Measurements from ENCODE around the gene ACY1.

ACY1 gene

DNA sequence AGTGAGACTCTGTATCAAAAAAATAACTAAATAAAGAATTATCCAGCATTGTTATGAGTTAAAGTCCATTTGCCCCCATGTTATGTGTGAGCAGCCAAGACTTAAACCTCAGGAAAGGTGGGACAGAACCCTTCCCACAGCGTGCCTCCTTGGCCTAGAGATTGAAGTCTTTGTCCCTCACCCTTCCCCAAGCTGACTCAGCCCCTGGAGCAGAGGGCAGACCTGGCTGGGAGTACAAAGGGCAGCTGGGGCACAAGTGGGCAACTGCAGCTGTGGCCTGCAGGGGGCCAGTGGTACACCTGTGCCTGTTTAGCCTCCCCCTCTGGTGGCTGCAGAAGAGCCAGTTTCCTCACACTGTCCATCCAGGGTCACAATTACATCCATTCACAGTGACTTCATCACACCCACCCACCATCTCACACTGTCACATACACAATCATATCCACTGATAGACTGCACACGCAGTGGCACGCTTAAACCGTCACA is 940 bp upstream of the ACY1 start:
- TF ChIP-seq, protein P1, sequence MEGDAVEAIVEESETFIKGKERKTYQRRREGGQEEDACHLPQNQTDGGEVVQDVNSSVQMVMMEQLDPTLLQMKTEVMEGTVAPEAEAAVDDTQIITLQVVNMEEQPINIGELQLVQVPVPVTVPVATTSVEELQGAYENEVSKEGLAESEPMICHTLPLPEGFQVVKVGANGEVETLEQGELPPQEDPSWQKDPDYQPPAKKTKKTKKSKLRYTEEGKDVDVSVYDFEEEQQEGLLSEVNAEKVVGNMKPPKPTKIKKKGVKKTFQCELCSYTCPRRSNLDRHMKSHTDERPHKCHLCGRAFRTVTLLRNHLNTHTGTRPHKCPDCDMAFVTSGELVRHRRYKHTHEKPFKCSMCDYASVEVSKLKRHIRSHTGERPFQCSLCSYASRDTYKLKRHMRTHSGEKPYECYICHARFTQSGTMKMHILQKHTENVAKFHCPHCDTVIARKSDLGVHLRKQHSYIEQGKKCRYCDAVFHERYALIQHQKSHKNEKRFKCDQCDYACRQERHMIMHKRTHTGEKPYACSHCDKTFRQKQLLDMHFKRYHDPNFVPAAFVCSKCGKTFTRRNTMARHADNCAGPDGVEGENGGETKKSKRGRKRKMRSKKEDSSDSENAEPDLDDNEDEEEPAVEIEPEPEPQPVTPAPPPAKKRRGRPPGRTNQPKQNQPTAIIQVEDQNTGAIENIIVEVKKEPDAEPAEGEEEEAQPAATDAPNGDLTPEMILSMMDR (IDR thresholded peaks at IDR 0.05; ENCODE audit: borderline replicate concordance, extremely low read depth, low read length, poor library complexity, severe bottlenecking) = peak; percentile 60
- no peak for TF ChIP-seq EZH2 (IDR thresholded peaks at IDR 0.05; ENCODE audit: borderline replicate concordance, low read depth, low read length, severe bottlenecking)
- Histone ChIP-seq H2AFZ (ENCODE audit: low read depth, low read length) (peak overlapping the region; percentile 81), H3K4me1 (ENCODE audit: insufficient read depth, low read length) (peaks cover 36% of the 10 kb centered on the region), H4K20me1 (ENCODE audit: insufficient read depth, low read length) (0 out of 2 replicates have a peak, but pooled peaks cover 2% of the 10 kb centered on the region), H3K4me3 (ENCODE audit: low read depth in 1 of 2, low read length in 2 of 2) (peak overlapping the region; percentile 27 to 77), H3K9ac (ENCODE audit: low read depth, low read length) (peak overlapping the region; percentile 66), H3K27me3 (ENCODE audit: insufficient read depth, low read length, poor library complexity) (no peaks in the 10 kb centered on the region), H3K36me3 (ENCODE audit: insufficient read depth, low read length) (peaks cover 12% of the 10 kb centered on the region; the same call in 1 of the 2 replicates), H3K27ac (ENCODE audit: low read length) (peak overlapping the region; percentile 84), H3K9me3 (ENCODE audit: insufficient read depth, low read length, severe bottlenecking) (no peaks in the 10 kb centered on the region), H3K79me2 (ENCODE audit: insufficient read depth, low read length) (peaks cover 17% of the 10 kb centered on the region), H3K4me2 (ENCODE audit: insufficient read depth, low read length) (peak overlapping the region; percentile 97)
- ATAC-seq (ENCODE audit: insufficient read depth, low read depth) (peak; percentile 37), DNase-seq (peak; percentile 42)

DNA sequence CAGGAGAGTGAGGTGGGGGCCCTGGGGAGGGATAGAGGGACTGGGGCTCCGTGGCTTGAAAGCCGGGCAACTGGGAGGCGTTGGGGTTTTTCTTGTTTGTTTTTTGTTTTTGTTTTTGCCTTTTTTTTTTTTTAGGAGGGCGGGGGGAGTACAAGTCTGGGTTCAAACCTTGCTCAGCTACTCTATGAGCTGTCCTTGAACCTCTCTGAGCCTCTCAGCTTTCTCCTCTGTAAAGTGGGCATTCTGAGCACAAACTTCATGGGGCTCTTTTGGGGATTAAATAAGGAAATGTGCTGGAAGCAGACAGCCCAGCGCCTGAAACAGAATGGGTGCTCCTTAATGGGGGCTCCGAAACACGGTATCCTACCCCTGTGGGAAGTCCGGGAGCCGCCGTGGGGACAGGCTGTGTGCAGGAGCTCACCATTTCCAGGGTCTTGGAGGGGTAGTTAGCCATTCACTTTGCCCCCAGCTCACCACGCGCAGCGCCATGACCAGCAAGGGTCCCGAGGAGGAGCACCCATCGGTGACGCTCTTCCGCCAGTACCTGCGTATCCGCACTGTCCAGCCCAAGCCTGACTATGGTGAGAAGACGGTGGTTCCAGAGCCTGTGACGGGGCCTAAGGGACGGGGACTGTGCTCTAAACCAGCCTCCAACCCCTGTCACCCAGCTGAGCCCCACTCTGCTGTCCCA is 388 bp downstream of the ACY1 start:
- Histone ChIP-seq H3K79me2 (ENCODE audit: insufficient read depth, low read length) (peaks cover 17% of the 10 kb centered on the region), H3K4me2 (ENCODE audit: insufficient read depth, low read length) (peak overlapping the region; percentile 97), H3K9me3 (ENCODE audit: insufficient read depth, low read length, severe bottlenecking) (no peaks in the 10 kb centered on the region), H3K27ac (ENCODE audit: low read length) (peak overlapping the region; percentile 84), H3K27me3 (ENCODE audit: insufficient read depth, low read length, poor library complexity) (no peaks in the 10 kb centered on the region), H2AFZ (ENCODE audit: low read depth, low read length) (peak overlapping the region; percentile 81), H3K4me1 (ENCODE audit: insufficient read depth, low read length) (peaks cover 36% of the 10 kb centered on the region), H4K20me1 (ENCODE audit: insufficient read depth, low read length) (peaks cover 2% of the 10 kb centered on the region; the same call in 1 of the 2 replicates), H3K36me3 (ENCODE audit: insufficient read depth, low read length) (peaks cover 12% of the 10 kb centered on the region; the same call in 1 of the 2 replicates), H3K4me3 (ENCODE audit: low read depth in 1 of 2, low read length in 2 of 2) (peak overlapping the region; percentile 27 to 77), H3K9ac (ENCODE audit: low read depth, low read length) (peak overlapping the region; percentile 66)
- DNase-seq (no peak), ATAC-seq (ENCODE audit: insufficient read depth, low read depth) (no peak)
- TF ChIP-seq, protein P1 (IDR thresholded peaks at IDR 0.05; ENCODE audit: borderline replicate concordance, extremely low read depth, low read length, poor library complexity, severe bottlenecking) = no peak
- no peak for TF ChIP-seq EZH2 (IDR thresholded peaks at IDR 0.05; ENCODE audit: borderline replicate concordance, low read depth, low read length, severe bottlenecking)

DNA sequence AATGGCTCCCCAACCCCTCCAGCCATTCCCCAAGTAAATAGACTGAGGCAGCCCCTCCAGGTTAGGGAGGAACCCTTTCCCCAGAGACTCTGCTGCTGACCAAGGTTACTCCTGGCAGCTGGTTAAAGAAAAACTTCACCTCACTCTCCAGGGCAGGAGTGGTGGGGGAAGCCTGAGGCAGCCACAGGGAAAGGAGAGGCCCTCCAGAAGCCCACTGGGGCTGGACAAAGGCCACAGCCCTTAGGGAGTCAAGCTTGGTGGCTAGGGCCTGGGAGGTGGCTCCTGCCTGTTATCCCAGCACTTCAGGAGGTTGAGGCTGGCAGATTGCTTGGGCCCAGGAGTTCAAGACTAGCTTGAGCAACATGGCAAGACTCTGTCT is 923 bp downstream of the ACY1 start:
- H3K79me2 ChIP-seq (ENCODE audit: insufficient read depth, low read length) = peaks cover 17% of the 10 kb centered on the region
- ATAC-seq (ENCODE audit: insufficient read depth, low read depth) = no peak
- peaks cover 12% of the 10 kb centered on the region; the same call in 1 of the 2 replicates for H3K36me3 ChIP-seq (ENCODE audit: insufficient read depth, low read length)
- H2AFZ ChIP-seq (ENCODE audit: low read depth, low read length) = no peak overlapping the region
- H3K27ac ChIP-seq (ENCODE audit: low read length) = peak overlapping the region; percentile 84
- no peak for TF ChIP-seq EZH2 (IDR thresholded peaks at IDR 0.05; ENCODE audit: borderline replicate concordance, low read depth, low read length, severe bottlenecking)
- TF ChIP-seq, protein P1 (IDR thresholded peaks at IDR 0.05; ENCODE audit: borderline replicate concordance, extremely low read depth, low read length, poor library complexity, severe bottlenecking) = no peak
- H3K4me2 ChIP-seq (ENCODE audit: insufficient read depth, low read length) = peak overlapping the region; percentile 97
- H3K9ac ChIP-seq (ENCODE audit: low read depth, low read length) = peak overlapping the region; percentile 66
- peaks cover 36% of the 10 kb centered on the region for H3K4me1 ChIP-seq (ENCODE audit: insufficient read depth, low read length)
- H4K20me1 ChIP-seq (ENCODE audit: insufficient read depth, low read length) = peaks cover 8% of the 10 kb centered on the region; the same call in 1 of the 2 replicates
- H3K9me3 ChIP-seq (ENCODE audit: insufficient read depth, low read length, severe bottlenecking) = no peaks in the 10 kb centered on the region
- no peak for DNase-seq
- H3K27me3 ChIP-seq (ENCODE audit: insufficient read depth, low read length, poor library complexity) = no peaks in the 10 kb centered on the region
- H3K4me3 ChIP-seq (ENCODE audit: low read depth in 1 of 2, low read length in 2 of 2) = peak overlapping the region in 1 of 2 experiments; percentile 77; a peak in 1 of 4 replicates

All from DND-41 (cell line).